ENCODE data around the gene MINK1. TPM values are rescaled to one million over a fixed set of nuclear protein-coding genes. Genes with fewer than 3 reads are reported as not detected.
"Not testable (repeated sequence)": the region's sequence is repeated elsewhere in the genome, so short reads cannot be mapped to it uniquely, and the experiment has no call there.

Gene MINK1
- total RNA-seq, 3 donors from 2014 or later (not counting 1 experiment from before 2014, with no cell fraction given), result 103 to 122 (median 110) TPM

- H3K27me3 ChIP-seq (ENCODE audit: control insufficient read depth, insufficient read depth, low read length), result no peaks in the 10 kb centered on the region
- no peak overlapping the region for H3K27ac ChIP-seq (ENCODE audit: low read length)
- H3K36me3 ChIP-seq (ENCODE audit: control insufficient read depth, insufficient read depth, low read length), result no peaks in the 10 kb centered on the region
- H3K27me3 Mint-ChIP-seq (ENCODE audit: low read depth in 2 of 2), result no peaks in the 10 kb centered on the region
- TF ChIP-seq, protein P1, sequence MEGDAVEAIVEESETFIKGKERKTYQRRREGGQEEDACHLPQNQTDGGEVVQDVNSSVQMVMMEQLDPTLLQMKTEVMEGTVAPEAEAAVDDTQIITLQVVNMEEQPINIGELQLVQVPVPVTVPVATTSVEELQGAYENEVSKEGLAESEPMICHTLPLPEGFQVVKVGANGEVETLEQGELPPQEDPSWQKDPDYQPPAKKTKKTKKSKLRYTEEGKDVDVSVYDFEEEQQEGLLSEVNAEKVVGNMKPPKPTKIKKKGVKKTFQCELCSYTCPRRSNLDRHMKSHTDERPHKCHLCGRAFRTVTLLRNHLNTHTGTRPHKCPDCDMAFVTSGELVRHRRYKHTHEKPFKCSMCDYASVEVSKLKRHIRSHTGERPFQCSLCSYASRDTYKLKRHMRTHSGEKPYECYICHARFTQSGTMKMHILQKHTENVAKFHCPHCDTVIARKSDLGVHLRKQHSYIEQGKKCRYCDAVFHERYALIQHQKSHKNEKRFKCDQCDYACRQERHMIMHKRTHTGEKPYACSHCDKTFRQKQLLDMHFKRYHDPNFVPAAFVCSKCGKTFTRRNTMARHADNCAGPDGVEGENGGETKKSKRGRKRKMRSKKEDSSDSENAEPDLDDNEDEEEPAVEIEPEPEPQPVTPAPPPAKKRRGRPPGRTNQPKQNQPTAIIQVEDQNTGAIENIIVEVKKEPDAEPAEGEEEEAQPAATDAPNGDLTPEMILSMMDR (IDR thresholded peaks at IDR 0.05), result no peak
- no peak overlapping the region for H3K27ac Mint-ChIP-seq
- no peak overlapping the region for H3K4me3 ChIP-seq (ENCODE audit: low read length)
- H3K4me3 Mint-ChIP-seq, result no peak overlapping the region
- ATAC-seq (no peak), DNase-seq (no peak)
- no peaks in the 10 kb centered on the region for H3K9me3 ChIP-seq (ENCODE audit: control insufficient read depth, insufficient read depth, low read length)
- H3K9me3 Mint-ChIP-seq, result no peaks in the 10 kb centered on the region
- 92% methylated on average over 12 of the region's 12 CpGs for WGBS (ENCODE audit: insufficient coverage)
- intact Hi-C loops (cut with micrococcal nuclease), result no loop called here
- no peaks in the 10 kb centered on the region for H3K36me3 Mint-ChIP-seq
- H3K4me1 Mint-ChIP-seq, result no peaks in the 10 kb centered on the region
- no peaks in the 10 kb centered on the region for H3K4me1 ChIP-seq (ENCODE audit: control insufficient read depth, insufficient read depth, low read length)
Measured at GRCh38 chr17:4818276-4818675, 14.9 kb upstream of the MINK1 start.

DNA sequence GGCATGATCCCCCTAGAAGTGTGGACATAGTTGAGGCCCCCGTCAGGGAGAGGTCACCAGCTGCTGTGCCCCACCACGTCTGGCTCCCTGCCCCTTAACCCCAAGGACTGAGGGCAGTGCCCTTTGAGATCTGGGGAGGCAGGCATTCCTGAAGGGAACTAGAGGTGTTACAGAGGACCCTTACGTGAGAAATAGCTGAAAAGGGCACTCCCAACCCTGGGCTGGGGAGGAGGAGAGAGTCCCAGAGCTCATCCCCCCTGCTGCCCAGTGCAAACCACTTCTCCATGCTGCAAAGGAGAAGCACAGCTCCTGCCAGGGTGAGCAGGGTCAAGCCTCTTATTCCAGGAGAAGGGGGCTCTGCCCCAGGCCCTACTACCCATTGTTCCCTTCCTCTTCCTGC is 10.3 kb upstream of the MINK1 start:
- Mint-ChIP-seq H3K4me3 (no peak overlapping the region), H3K27me3 (ENCODE audit: low read depth in 2 of 2) (no peaks in the 10 kb centered on the region), H3K27ac (no peak overlapping the region), H3K9me3 (no peaks in the 10 kb centered on the region), H3K4me1 (no peaks in the 10 kb centered on the region), H3K36me3 (no peaks in the 10 kb centered on the region)
- TF ChIP-seq, protein P1 (IDR thresholded peaks at IDR 0.05), result no peak
- no peaks in the 10 kb centered on the region for H3K27me3 ChIP-seq (ENCODE audit: control insufficient read depth, insufficient read depth, low read length)
- no peak overlapping the region for H3K4me3 ChIP-seq (ENCODE audit: low read length)
- no peaks in the 10 kb centered on the region for H3K4me1 ChIP-seq (ENCODE audit: control insufficient read depth, insufficient read depth, low read length)
- H3K27ac ChIP-seq (ENCODE audit: low read length), result no peak overlapping the region
- no peaks in the 10 kb centered on the region for H3K9me3 ChIP-seq (ENCODE audit: control insufficient read depth, insufficient read depth, low read length)
- WGBS (ENCODE audit: insufficient coverage), result 91% methylated on average over 3 of the region's 3 CpGs
- ATAC-seq (no peak), DNase-seq (no peak)
- intact Hi-C loops (cut with micrococcal nuclease), result no loop called here
- H3K36me3 ChIP-seq (ENCODE audit: control insufficient read depth, insufficient read depth, low read length), result no peaks in the 10 kb centered on the region

GRCh38 chr17:4823373-4824089 is 9.6 kb upstream of the MINK1 start:
- H3K4me1 ChIP-seq (ENCODE audit: control insufficient read depth, insufficient read depth, low read length), result no peaks in the 10 kb centered on the region
- Mint-ChIP-seq H3K27me3 (ENCODE audit: low read depth in 2 of 2) (peaks cover 0 to 1% of the 10 kb centered on the region in 2 donors), H3K4me3 (no peak overlapping the region), H3K36me3 (no peaks in the 10 kb centered on the region), H3K4me1 (no peaks in the 10 kb centered on the region), H3K9me3 (no peaks in the 10 kb centered on the region), H3K27ac (no peak overlapping the region)
- H3K27me3 ChIP-seq (ENCODE audit: control insufficient read depth, insufficient read depth, low read length), result no peaks in the 10 kb centered on the region
- H3K36me3 ChIP-seq (ENCODE audit: control insufficient read depth, insufficient read depth, low read length), result no peaks in the 10 kb centered on the region
- no peaks in the 10 kb centered on the region for H3K9me3 ChIP-seq (ENCODE audit: control insufficient read depth, insufficient read depth, low read length)
- TF ChIP-seq, protein P1 (IDR thresholded peaks at IDR 0.05), result no peak
- no peak for ATAC-seq
- no peak for DNase-seq
- intact Hi-C loops (cut with micrococcal nuclease), result no loop called here
- H3K4me3 ChIP-seq (ENCODE audit: low read length), result no peak overlapping the region
- no peak overlapping the region for H3K27ac ChIP-seq (ENCODE audit: low read length)
- 85% methylated on average over 12 of the region's 12 CpGs for WGBS (ENCODE audit: insufficient coverage)

DNA sequence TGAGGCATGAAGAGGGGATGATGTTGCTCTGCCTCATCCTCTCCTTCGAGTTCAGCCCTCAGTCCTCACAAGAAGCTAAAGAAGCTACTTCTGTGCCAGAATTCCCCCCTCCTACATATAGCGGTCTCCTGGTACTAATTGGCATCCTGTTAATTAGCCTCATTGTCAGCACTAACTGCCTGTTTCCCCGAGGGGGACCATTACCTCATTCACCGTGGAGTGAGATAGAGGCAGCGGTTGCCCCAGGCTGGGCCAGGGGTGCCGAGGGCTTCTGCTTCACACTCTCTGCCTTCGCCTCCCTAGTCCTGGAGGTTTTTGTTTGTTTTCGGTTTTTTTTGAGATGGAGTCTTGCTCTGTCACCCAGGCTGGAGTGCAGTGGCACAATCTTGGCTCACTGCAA is 5.7 kb upstream of the MINK1 start:
- Histone ChIP-seq H3K4me1 (ENCODE audit: control insufficient read depth, insufficient read depth, low read length) (peaks cover 2% of the 10 kb centered on the region), H3K9me3 (ENCODE audit: control insufficient read depth, insufficient read depth, low read length) (no peaks in the 10 kb centered on the region), H3K4me3 (ENCODE audit: low read length) (no peak overlapping the region), H3K27me3 (ENCODE audit: control insufficient read depth, insufficient read depth, low read length) (no peaks in the 10 kb centered on the region), H3K36me3 (ENCODE audit: control insufficient read depth, insufficient read depth, low read length) (no peaks in the 10 kb centered on the region), H3K27ac (ENCODE audit: low read length) (no peak overlapping the region)
- Mint-ChIP-seq H3K4me1 (no peaks in the 10 kb centered on the region), H3K36me3 (no peaks in the 10 kb centered on the region), H3K4me3 (no peak overlapping the region), H3K27me3 (ENCODE audit: low read depth in 2 of 2) (peaks cover 3 to 7% of the 10 kb centered on the region in 2 donors), H3K27ac (no peak overlapping the region), H3K9me3 (no peaks in the 10 kb centered on the region)
- DNase-seq (no peak), ATAC-seq (no peak)
- 85% methylated on average over 8 of the region's 8 CpGs for WGBS (ENCODE audit: insufficient coverage)
- intact Hi-C loops (cut with micrococcal nuclease), result no loop called here
- TF ChIP-seq, protein P1 (IDR thresholded peaks at IDR 0.05), result no peak

GRCh38 chr17:4832829-4833177 is 337 bp upstream of the MINK1 start:
- H3K4me3 ChIP-seq (ENCODE audit: low read length), result peak overlapping the region; percentile 44
- Mint-ChIP-seq H3K27ac (peak overlapping the region; percentile 64 to 87), H3K4me3 (peak overlapping the region; percentile 89), H3K4me1 (peaks cover 27 to 35% of the 10 kb centered on the region in 2 donors)
- H3K27ac ChIP-seq (ENCODE audit: low read length), result peak overlapping the region; percentile 72
- intact Hi-C loops (cut with micrococcal nuclease); H3K9me3 Mint-ChIP-seq; H3K36me3 ChIP-seq (ENCODE audit: control insufficient read depth, insufficient read depth, low read length); H3K27me3 ChIP-seq (ENCODE audit: control insufficient read depth, insufficient read depth, low read length); H3K9me3 ChIP-seq (ENCODE audit: control insufficient read depth, insufficient read depth, low read length); DNase-seq; H3K36me3 Mint-ChIP-seq; H3K27me3 Mint-ChIP-seq (ENCODE audit: low read depth in 2 of 2): not testable (repeated sequence)
- peaks cover 33% of the 10 kb centered on the region for H3K4me1 ChIP-seq (ENCODE audit: control insufficient read depth, insufficient read depth, low read length)
- 0% methylated on average over 11 of the region's 17 CpGs for WGBS (ENCODE audit: insufficient coverage)
- ATAC-seq, result peak in 1 of 3 donors; percentile 14
